H1 (cell line): ENCODE measurements around the gene PEAK1. TPM values are rescaled to one million over a fixed set of nuclear protein-coding genes. Genes with fewer than 3 reads are reported as not detected.

Experiments used
- CTCF ChIA-PET: fragments of 300-600 bp; sonication (Branson Sonifier 250); formaldehyde crosslinking; loops from one replicate; lab custom pipeline; 2021; ENCODE audit not compliant: partially characterized antibody; lab: Charles Lee
- POLR2A ChIA-PET: fragments of 300-600 bp; sonication (Branson Sonifier 250); formaldehyde crosslinking; loops from one replicate; lab custom pipeline; 2021; ENCODE audit warnings: inconsistent platforms; ENCODE audit not compliant: partially characterized antibody; lab: Charles Lee
- DNase-seq, 2 experiments: peaks; one replicate each; pipeline versions ENCODE4 v3.0.0 to v3.0.0-alpha.2; 2010 to 2022; ENCODE audit warnings: low spot score in 2 of 2, low read depth in 1 of 2, mixed read lengths in 1 of 2
- FAIRE-seq: peaks from 2 replicates; lab custom pipeline; 2011; peaks lifted over from hg19 to GRCh38; lab: Jason Lieb, UNC
- H2AFZ ChIP-seq: 2 replicates; pipeline ENCODE4 v1.8.1; 2012; ENCODE audit warnings: low read length, inconsistent platforms
- H2AK5ac ChIP-seq: 2 replicates; pipeline ENCODE4 v1.6.1; 2013; ENCODE audit warnings: low read depth, low read length
- H2BK120ac ChIP-seq: replicated peaks from 2 replicates; pipeline ENCODE3; 2013; ENCODE audit warnings: low read depth, low read length, inconsistent platforms
- H2BK12ac ChIP-seq: 2 replicates; pipeline ENCODE4 v1.6.1; 2013; ENCODE audit warnings: low read depth, low read length
- H2BK15ac ChIP-seq: 2 replicates; pipeline ENCODE4 v1.6.1; 2013; ENCODE audit warnings: low read length
- H2BK20ac ChIP-seq: 2 replicates; pipeline ENCODE4 v1.6.1; 2013; ENCODE audit warnings: low read length
- H2BK5ac ChIP-seq: 2 replicates; pipeline ENCODE4 v1.6.1; 2013; ENCODE audit warnings: low read depth, low read length
- H3K14ac ChIP-seq: 2 replicates; pipeline ENCODE4 v1.6.1; 2013; ENCODE audit warnings: inconsistent platforms; ENCODE audit not compliant: insufficient read length
- H3K18ac ChIP-seq: 2 replicates; pipeline ENCODE4 v1.6.1; 2013; ENCODE audit warnings: low read length; ENCODE audit errors: extremely low read depth
- H3K23ac ChIP-seq: 2 replicates; pipeline ENCODE4 v1.6.1; 2013; ENCODE audit warnings: inconsistent platforms; ENCODE audit not compliant: insufficient read length
- H3K23me2 ChIP-seq: 2 replicates; pipeline ENCODE4 v1.6.1; 2013; ENCODE audit warnings: low read depth, low read length
- H3K27ac ChIP-seq: 2 replicates; pipeline ENCODE4 v1.6.1; 2011; ENCODE audit warnings: low read depth, low read length, inconsistent platforms
- H3K27me3 ChIP-seq, 4 experiments: replicated peaks in 1 of 4; 1 replicate in 1 of 4; 2 replicates in 3 of 4; pipeline versions ENCODE4 v1.6.1 to v1.8.1; 2011 to 2013; ENCODE audit warnings: low read length in 3 of 4, mild to moderate bottlenecking in 3 of 4, inconsistent platforms in 2 of 4, mixed read lengths in 2 of 4, moderate library complexity in 1 of 4; ENCODE audit not compliant: control insufficient read depth in 3 of 4, insufficient read depth in 3 of 4; ENCODE audit errors: extremely low read depth in 1 of 4
- H3K36me3 ChIP-seq, 4 experiments: 2 replicates each; pipeline versions ENCODE4 v1.6.1 to v1.8.1; 2011 to 2013; ENCODE audit warnings: mild to moderate bottlenecking in 4 of 4, low read length in 3 of 4, moderate library complexity in 2 of 4, control low read depth in 1 of 4, inconsistent platforms in 1 of 4; ENCODE audit not compliant: insufficient read depth in 4 of 4, control insufficient read depth in 2 of 4
- H3K4ac ChIP-seq: replicated peaks from 2 replicates; pipeline ENCODE3; 2013; ENCODE audit warnings: low read length, low read depth, mixed read lengths, inconsistent platforms; ENCODE audit not compliant: insufficient read length
- H3K4me1 ChIP-seq, 4 experiments: replicated peaks in 1 of 4; 1 replicate in 1 of 4; 2 replicates in 3 of 4; pipeline versions ENCODE4 v1.6.1 to v1.8.1; 2011 to 2013; ENCODE audit warnings: low read length in 3 of 4, inconsistent platforms in 2 of 4, mixed read lengths in 1 of 4; ENCODE audit not compliant: insufficient read depth in 4 of 4, control insufficient read depth in 3 of 4
- H3K4me2 ChIP-seq, 2 experiments: 2 replicates each; pipeline versions ENCODE4 v1.6.1 to v1.8.1; 2011 to 2013; ENCODE audit warnings: low read depth in 2 of 2, low read length in 2 of 2, control low read depth in 1 of 2, inconsistent platforms in 1 of 2, mild to moderate bottlenecking in 1 of 2; ENCODE audit not compliant: insufficient read depth in 1 of 2
- H3K4me3 ChIP-seq, 4 experiments: fragments of 200-600, 300-600 bp in 1 of 4; sonication (generic), shearing (Covaris generic), sonication (Bioruptor Twin) in 1 of 4; 2 replicates each; pipeline versions ENCODE4 v1.5.1 to v1.8.1; 2011 to 2016; ENCODE audit warnings: low read length in 4 of 4, low read depth in 3 of 4, control low read depth in 2 of 4, inconsistent platforms in 2 of 4, mild to moderate bottlenecking in 2 of 4, mixed read lengths in 1 of 4, moderate library complexity in 1 of 4; ENCODE audit not compliant: insufficient read depth in 2 of 4; ENCODE audit errors: extremely low read depth in 1 of 4
- H3K56ac ChIP-seq: replicated peaks from 2 replicates; pipeline ENCODE3; 2013; ENCODE audit warnings: low read depth, mild to moderate bottlenecking, mixed read lengths, low read length, inconsistent platforms; ENCODE audit not compliant: insufficient read length
- H3K79me1 ChIP-seq: 2 replicates; pipeline ENCODE4 v1.6.1; 2013; ENCODE audit warnings: low read depth, low read length, control low read depth
- H3K79me2 ChIP-seq, 2 experiments: 2 replicates each; pipeline versions ENCODE4 v1.6.1 to v1.8.1; 2012 to 2013; ENCODE audit warnings: low read length in 2 of 2, mild to moderate bottlenecking in 2 of 2, inconsistent platforms in 1 of 2; ENCODE audit not compliant: insufficient read depth in 2 of 2, control insufficient read depth in 1 of 2
- H3K9ac ChIP-seq, 4 experiments: replicated peaks in 1 of 4; 1 replicate in 1 of 4; 2 replicates in 3 of 4; pipeline versions ENCODE4 v1.6.1 to v1.8.1; 2011 to 2013; ENCODE audit warnings: low read depth in 3 of 4, low read length in 3 of 4, control low read depth in 2 of 4, mild to moderate bottlenecking in 2 of 4, moderate library complexity in 2 of 4, inconsistent platforms in 1 of 4; ENCODE audit errors: extremely low read depth in 1 of 4
- H3K9me3 ChIP-seq, 2 experiments: 2 replicates each; pipeline versions ENCODE4 v1.6.1 to v1.8.1; 2012 to 2013; ENCODE audit warnings: mild to moderate bottlenecking in 2 of 2, moderate library complexity in 2 of 2, control low read depth in 1 of 2, inconsistent platforms in 1 of 2, low read depth in 1 of 2, low read length in 1 of 2, mixed read lengths in 1 of 2; ENCODE audit not compliant: insufficient read depth in 2 of 2
- H4K20me1 ChIP-seq, 2 experiments: replicated peaks in 1 of 2; 2 replicates each; pipeline versions ENCODE3 to v1.8.1; 2011 to 2013; ENCODE audit warnings: inconsistent platforms in 2 of 2, low read length in 2 of 2, mild to moderate bottlenecking in 1 of 2; ENCODE audit not compliant: insufficient read depth in 2 of 2, control insufficient read depth in 1 of 2
- H4K5ac ChIP-seq: 2 replicates; pipeline ENCODE4 v1.6.1; 2013; ENCODE audit warnings: low read length, low read depth, mixed read lengths, inconsistent platforms; ENCODE audit not compliant: insufficient read length
- H4K8ac ChIP-seq: 2 replicates; pipeline ENCODE4 v1.8.0; 2013; ENCODE audit warnings: mild to moderate bottlenecking, moderate library complexity, low read length, inconsistent platforms; ENCODE audit not compliant: insufficient read depth; ENCODE audit errors: extremely low read depth
- H4K91ac ChIP-seq: replicated peaks from 2 replicates; pipeline ENCODE3; 2013; ENCODE audit warnings: low read length, mixed read lengths, inconsistent platforms; ENCODE audit not compliant: insufficient read length
- CREB1 ChIP-seq: IDR thresholded peaks from 2 replicates; pipeline ENCODE4 v1.6.1; 2012; ENCODE audit warnings: inconsistent platforms
- HDAC6 ChIP-seq: IDR thresholded peaks from one replicate; pipeline ENCODE4 v1.7.1; 2012; ENCODE audit warnings: low read depth, mild to moderate bottlenecking, inconsistent platforms, low read length, moderate library complexity
- KDM4A ChIP-seq: IDR thresholded peaks from one replicate; pipeline ENCODE4 v1.7.1; 2012; ENCODE audit warnings: low read depth, mild to moderate bottlenecking, moderate library complexity, low read length, inconsistent platforms; ENCODE audit not compliant: severe bottlenecking
- YY1 ChIP-seq: IDR thresholded peaks from 2 replicates; pipeline ENCODE4 v1.6.1; 2011; ENCODE audit warnings: low read depth, mild to moderate bottlenecking, low read length
- WGBS, 2 experiments: shearing (Covaris generic) in 1 of 2; methylation state at CpG; one replicate each; pipeline versions ENCODE4 v1.1.6 to v1.1.7; 2013 to 2015; ENCODE audit warnings: low lambda C conversion rate in 2 of 2, mixed read lengths in 2 of 2, inconsistent platforms in 1 of 2, low coverage in 1 of 2, missing lambda C conversion rate in 1 of 2; ENCODE audit not compliant: insufficient replicate concordance in 2 of 2, insufficient coverage in 1 of 2, insufficient read length in 1 of 2; ENCODE audit errors: extremely low coverage in 1 of 2, missing lambda C conversion rate in 1 of 2; 5-methylcytosine and 5-hydroxymethylcytosine counted together
- polyA plus RNA-seq, 7 experiments: library from polyadenylated mRNA; depleted of rRNA in 3 of 7; stranded (reverse) in 5 of 7; unstranded in 2 of 7; fragments of >200 nt in 5 of 7; fragments of 200-250 nt in 2 of 7; gene quantifications; 1 replicate in 5 of 7; 2 replicates in 1 of 7; 4 replicates in 1 of 7; pipeline versions ENCODE4 v1.2.1 to v1.2.3, GENCODE V29; 2011 to 2013; ENCODE audit warnings: missing spikeins in 2 of 7, mixed read lengths in 2 of 7
- total RNA-seq: library from RNA; stranded (reverse); fragmentation: NEBNext Ultra II Directional; extraction: Animal tissue kit (Norgen Biotek cat#: 25700); gene quantifications from 2 replicates; pipeline ENCODE4 v1.2.1, GENCODE V29; 2021
- TF ChIP-seq, protein P1 (sequence below): IDR thresholded peaks from 2 replicates; pipeline ENCODE4 v1.6.1; 2011; ENCODE audit warnings: low read depth, mild to moderate bottlenecking, low read length; ENCODE audit not compliant: insufficient read depth

The PEAK1 gene
- total and polyA plus RNA-seq, 2 of the 8 experiments (the other 6 are each of a cell fraction or from before 2014, with no cell fraction given) = 8.8 to 44.8 TPM

DNA sequence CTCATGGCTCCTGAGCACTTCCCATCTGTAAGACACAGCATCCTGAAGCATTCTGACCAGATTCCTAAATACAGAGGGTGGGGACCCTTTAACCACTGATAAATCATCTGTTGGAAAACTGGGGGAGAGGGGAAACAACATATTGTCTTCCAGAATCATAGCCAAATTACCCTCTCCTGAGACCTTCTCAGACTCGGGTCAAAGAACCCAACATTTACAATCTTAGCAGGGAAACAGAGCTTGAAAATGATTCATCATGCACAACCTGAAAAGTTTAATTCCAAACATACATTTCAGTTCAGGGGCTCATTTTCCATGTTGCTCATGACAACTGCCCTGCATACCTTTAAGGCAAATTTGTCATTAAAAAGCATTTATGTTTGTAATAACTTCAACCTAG, 300.5 kb downstream of the PEAK1 start:
- FAIRE-seq = no peak
- Histone ChIP-seq H2BK20ac (no peak overlapping the region), H4K8ac (no peak overlapping the region), H2AK5ac (no peak overlapping the region), H2AFZ (no peak overlapping the region), H3K9ac (no peak overlapping the region), H3K4me3 (no peak overlapping the region), H2BK5ac (no peak overlapping the region), H4K20me1 (no peaks in the 10 kb centered on the region), H3K23me2 (no peaks in the 10 kb centered on the region), H3K27ac (no peak overlapping the region), H2BK120ac (no peak overlapping the region), H3K9me3 (no peaks in the 10 kb centered on the region), H4K91ac (no peak overlapping the region), H3K4ac (no peak overlapping the region), H4K5ac (no peak overlapping the region), H3K4me1 (peaks cover 0 to 4% (median 0%) of the 10 kb centered on the region in 4 experiments; a peak in 4 of 7 replicates), H2BK12ac (no peak overlapping the region), H3K18ac (no peak overlapping the region), H3K79me1 (no peaks in the 10 kb centered on the region), H3K14ac (no peak overlapping the region), H2BK15ac (no peak overlapping the region), H3K23ac (no peak overlapping the region), H3K79me2 (no peaks in the 10 kb centered on the region), H3K27me3 (no peaks in the 10 kb centered on the region), H3K56ac (no peak overlapping the region), H3K4me2 (no peak overlapping the region), H3K36me3 (no peaks in the 10 kb centered on the region)
- POLR2A ChIA-PET = no interaction called here
- DNase-seq = no peak
- CTCF ChIA-PET = interaction anchor here (0.6 to 6.8 kb wide), 32 partner anchors 9 to 1140 kb away, joined by 3 to 75 read pairs (median 4); no protein-coding TSS in a partner anchor
- 94% methylated on average over 1 of the region's 1 CpG; no CpG with 5 or more reads in 1 of the 2 experiments for WGBS, 2 experiments
- TF ChIP-seq HDAC6 (no peak), YY1 (no peak), CREB1 (no peak), KDM4A (no peak)
- TF ChIP-seq, protein P1, sequence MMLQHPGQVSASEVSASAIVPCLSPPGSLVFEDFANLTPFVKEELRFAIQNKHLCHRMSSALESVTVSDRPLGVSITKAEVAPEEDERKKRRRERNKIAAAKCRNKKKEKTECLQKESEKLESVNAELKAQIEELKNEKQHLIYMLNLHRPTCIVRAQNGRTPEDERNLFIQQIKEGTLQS = no peak
